Skeletal muscle satellite cell (primary cell): Measurements from ENCODE around the gene SLC51B.
"Not testable (repeated sequence)": the region's sequence is repeated elsewhere in the genome, so short reads cannot be mapped to it uniquely, and the experiment has no call there.

ENCODE experiments used
- H3K27me3 ChIP-seq: 2 replicates; pipeline ENCODE4 v1.7.0; 2013; ENCODE audit warnings: low read length; ENCODE audit not compliant: control insufficient read depth, insufficient read depth
- H3K36me3 ChIP-seq: 2 replicates; pipeline ENCODE4 v1.7.0; 2013; ENCODE audit warnings: mild to moderate bottlenecking, control low read depth, low read length; ENCODE audit not compliant: insufficient read depth
- H3K4me1 ChIP-seq: 2 replicates; pipeline ENCODE4 v1.7.0; 2013; ENCODE audit warnings: low read length; ENCODE audit not compliant: control insufficient read depth, insufficient read depth
- H3K4me2 ChIP-seq: 2 replicates; pipeline ENCODE4 v1.7.0; 2013; ENCODE audit warnings: mild to moderate bottlenecking, low read length
- H3K4me3 ChIP-seq: 2 replicates; pipeline ENCODE4 v1.7.0; 2013; ENCODE audit warnings: low read length
- H3K9ac ChIP-seq: 2 replicates; pipeline ENCODE4 v1.7.0; 2013; ENCODE audit warnings: mild to moderate bottlenecking, low read depth, low read length, moderate library complexity
- H3K9me3 ChIP-seq: replicated peaks from 2 replicates; pipeline ENCODE4 v1.7.0; 2013; ENCODE audit warnings: mild to moderate bottlenecking, control low read depth, low read length

SLC51B gene

DNA sequence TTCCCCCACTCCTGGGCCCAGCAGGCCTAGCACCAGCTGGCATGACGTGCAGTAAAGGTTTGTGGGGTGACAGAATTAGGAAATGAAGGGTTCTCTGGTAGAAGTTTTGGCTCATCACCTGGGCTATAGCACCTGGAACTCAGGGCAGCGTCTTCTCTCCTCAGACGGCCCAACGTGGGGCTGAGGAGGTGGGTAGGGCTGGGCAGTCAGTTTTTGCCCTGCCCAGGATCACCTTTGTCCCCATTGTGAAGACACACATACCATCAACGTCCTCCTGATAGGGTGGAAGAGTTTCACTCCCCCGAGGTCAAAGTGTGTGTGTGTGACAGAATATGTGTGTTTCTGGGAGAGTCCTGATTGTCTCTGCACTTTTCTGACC lies 43.4 kb downstream of the SLC51B start:
- peaks cover 3% of the 10 kb centered on the region for H3K36me3 ChIP-seq
- H3K4me2 ChIP-seq = no peak overlapping the region
- no peak overlapping the region for H3K4me3 ChIP-seq
- peaks cover 7% of the 10 kb centered on the region for H3K4me1 ChIP-seq
- no peak overlapping the region for H3K9ac ChIP-seq
- peaks cover 16% of the 10 kb centered on the region for H3K27me3 ChIP-seq
- H3K9me3 ChIP-seq = no peaks in the 10 kb centered on the region

DNA sequence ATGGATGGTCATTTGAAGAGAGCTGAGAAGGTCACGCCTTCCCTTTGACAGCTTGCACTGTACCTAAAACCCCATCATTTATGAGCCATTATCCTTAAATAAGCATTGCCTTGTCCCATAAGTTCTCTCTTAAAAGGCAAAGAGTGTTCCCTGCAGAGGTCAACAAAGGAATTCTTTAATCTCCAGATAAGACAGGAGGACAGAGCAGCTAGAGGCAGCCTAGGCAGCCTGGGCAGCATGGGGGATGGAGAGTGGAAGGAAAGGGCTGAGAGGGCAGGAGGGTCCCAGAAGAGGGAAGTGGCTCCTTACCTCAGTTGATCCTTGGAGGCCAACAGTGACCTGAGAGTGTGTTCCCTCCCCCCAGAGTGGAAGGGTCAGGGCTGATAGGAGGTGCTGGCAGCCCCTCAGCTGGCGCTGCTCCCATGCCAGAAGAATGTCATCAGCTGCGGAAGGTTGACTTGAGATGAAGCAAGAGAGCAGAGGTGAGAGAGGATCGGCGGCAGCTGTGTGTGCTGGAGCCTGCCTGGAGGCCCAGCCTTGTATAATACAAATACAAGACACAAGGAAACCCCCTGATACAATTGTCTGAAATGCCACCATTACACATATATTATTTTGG lies 44.1 kb downstream of the SLC51B start:
- peaks cover 3% of the 10 kb centered on the region for H3K36me3 ChIP-seq
- H3K4me3 ChIP-seq = no peak overlapping the region
- H3K4me2 ChIP-seq = no peak overlapping the region
- H3K4me1 ChIP-seq = peaks cover 7% of the 10 kb centered on the region
- no peaks in the 10 kb centered on the region for H3K9me3 ChIP-seq
- no peak overlapping the region for H3K9ac ChIP-seq
- H3K27me3 ChIP-seq = peaks cover 10% of the 10 kb centered on the region

DNA sequence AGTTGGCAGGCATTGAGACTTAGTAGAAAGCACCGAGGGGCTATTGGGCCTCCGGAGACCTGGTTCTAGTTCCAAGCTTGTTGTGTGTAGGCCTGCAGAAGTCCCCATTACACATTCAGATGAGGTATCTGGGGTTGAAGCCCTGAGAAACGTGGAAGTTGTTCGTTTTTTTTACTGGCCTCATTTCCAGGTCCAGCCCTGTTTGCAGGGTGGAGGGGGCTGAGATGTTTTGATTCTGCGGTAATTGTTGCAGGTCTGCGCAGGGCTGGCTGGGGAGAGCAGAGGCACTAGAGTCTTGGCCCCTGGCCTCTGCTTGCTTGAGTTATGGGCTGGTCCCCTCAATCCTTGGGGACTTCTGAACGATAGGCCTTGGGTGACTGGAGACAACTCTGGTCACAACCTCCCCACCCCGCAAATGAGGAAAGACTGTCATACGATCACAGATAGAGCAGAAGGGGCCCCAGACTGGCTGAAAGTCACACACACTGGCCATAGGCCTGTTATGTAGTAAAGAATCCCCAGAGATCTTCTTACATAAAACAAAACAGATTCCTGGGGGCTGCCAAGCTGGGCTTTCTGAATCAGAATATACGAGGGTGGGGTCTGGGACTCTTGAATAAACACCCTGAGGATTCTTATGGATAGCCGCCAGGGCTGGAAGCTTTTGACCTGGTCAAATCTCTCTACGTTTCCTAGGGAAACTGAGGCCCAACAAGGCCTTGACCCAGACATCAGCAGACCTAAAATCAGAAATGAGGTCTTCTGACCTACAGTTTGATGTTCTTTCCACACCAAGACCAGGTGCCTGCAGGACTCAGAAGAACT lies 47.0 kb downstream of the SLC51B start:
- no peak overlapping the region for H3K9ac ChIP-seq
- H3K4me3 ChIP-seq = no peak overlapping the region
- H3K36me3 ChIP-seq = peaks cover 6% of the 10 kb centered on the region
- H3K27me3 ChIP-seq = no peaks in the 10 kb centered on the region
- no peaks in the 10 kb centered on the region for H3K9me3 ChIP-seq
- H3K4me1 ChIP-seq = peaks cover 7% of the 10 kb centered on the region
- H3K4me2 ChIP-seq = no peak overlapping the region

DNA sequence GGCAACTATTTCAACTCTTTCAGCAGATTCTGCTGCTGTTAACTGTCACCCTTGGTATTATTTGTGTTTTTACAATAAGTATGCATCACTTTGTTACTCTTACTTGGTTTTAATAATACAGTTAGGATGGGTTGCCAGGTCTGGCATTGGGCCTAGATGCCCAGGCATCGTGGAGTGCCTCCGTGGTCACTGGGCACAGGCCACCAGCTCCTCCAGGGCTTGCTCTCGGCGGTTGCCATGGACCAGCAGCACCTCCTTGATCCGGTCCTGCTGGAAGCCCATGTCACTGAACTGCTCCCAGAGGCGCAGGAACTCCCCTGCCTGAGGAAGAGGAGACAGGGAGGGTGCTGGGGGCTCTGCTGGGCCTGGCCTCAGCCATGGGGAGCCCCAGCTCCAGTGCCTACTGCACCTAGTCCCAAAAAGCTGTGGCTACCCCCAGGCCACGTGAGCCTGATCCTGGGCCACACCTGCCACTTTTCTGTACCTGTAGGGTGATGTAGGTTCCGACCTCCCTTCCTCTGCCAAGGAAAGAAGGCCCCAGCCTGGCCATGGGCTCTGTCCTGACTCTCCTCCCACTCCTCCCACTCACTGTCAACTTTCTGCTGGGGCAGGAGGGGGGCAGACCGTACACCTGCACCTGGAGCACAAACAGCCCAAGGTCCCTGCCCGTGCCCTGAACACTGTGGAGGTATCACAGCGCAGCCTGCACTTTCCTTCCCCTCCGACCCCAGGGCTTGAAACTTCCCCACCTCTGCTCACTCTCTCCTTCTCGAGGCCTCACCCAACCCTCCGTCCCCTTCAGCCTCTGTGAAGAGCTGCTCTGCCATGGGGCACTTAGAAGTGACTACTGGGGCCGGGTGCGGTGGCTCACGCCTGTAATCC lies 48.0 kb downstream of the SLC51B start:
- Histone ChIP-seq H3K9me3 (no peaks in the 10 kb centered on the region), H3K4me2 (no peak overlapping the region), H3K9ac (no peak overlapping the region), H3K27me3 (no peaks in the 10 kb centered on the region), H3K36me3 (peaks cover 15% of the 10 kb centered on the region), H3K4me1 (peaks cover 4% of the 10 kb centered on the region), H3K4me3 (no peak overlapping the region)

DNA sequence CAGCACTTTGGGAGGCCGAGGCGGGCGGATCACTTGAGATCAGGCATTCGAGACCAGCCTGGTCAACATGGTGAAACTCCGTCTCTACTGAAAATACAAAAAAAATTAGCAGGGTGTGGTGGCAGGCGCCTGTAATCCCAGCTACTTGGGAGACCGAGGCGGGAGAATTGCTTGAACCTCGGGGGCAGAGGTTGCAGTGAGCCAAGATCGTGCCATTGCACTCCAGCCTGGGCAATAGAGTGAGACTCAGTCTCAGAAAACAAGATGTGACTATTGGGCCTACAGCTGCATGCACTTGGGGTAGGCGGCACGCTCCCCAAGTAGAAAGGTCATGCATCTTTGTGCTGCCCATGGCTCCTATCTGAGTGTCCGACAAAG lies 48.6 kb downstream of the SLC51B start:
- H3K4me2 ChIP-seq, H3K9ac ChIP-seq, H3K4me1 ChIP-seq, H3K9me3 ChIP-seq, H3K27me3 ChIP-seq, H3K4me3 ChIP-seq: not testable (repeated sequence)
- H3K36me3 ChIP-seq = peaks cover 20% of the 10 kb centered on the region

DNA sequence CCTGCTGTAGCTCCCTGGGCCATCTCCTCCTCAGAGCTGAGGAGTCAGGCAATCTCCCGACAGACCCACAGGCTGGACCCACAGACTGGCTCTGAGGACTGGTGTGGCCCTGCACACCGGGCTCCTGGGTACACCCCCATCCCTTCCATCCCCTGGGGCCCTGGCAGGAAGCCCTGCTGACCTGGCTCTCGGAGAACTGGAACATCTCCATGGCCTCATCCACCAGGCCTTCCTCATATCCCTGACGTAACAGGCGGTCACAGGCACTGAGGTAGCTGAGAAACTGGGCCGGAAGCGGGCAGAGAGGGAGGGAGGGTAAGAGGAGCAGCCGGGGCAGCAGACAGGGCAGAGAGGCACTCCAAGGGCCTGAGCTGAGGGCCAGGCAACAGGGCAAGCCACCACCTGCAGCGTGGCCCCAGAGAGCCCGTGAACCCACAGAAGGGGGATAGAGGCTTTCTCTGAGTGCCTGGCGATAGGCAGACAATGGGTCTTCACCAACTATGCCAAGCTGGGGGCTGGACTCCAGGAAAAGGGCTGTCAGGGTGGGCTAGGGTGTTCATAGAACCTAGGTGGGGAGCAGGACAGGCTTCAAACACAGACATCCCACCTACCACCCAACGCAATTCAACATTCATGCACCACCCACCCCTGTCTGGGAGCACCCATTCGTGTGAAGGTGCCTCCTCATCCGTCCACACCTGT lies 49.3 kb downstream of the SLC51B start:
- Histone ChIP-seq H3K4me1 (no peaks in the 10 kb centered on the region), H3K4me2 (no peak overlapping the region), H3K9me3 (no peaks in the 10 kb centered on the region), H3K4me3 (no peak overlapping the region), H3K27me3 (no peaks in the 10 kb centered on the region), H3K9ac (no peak overlapping the region), H3K36me3 (peaks cover 27% of the 10 kb centered on the region)

DNA sequence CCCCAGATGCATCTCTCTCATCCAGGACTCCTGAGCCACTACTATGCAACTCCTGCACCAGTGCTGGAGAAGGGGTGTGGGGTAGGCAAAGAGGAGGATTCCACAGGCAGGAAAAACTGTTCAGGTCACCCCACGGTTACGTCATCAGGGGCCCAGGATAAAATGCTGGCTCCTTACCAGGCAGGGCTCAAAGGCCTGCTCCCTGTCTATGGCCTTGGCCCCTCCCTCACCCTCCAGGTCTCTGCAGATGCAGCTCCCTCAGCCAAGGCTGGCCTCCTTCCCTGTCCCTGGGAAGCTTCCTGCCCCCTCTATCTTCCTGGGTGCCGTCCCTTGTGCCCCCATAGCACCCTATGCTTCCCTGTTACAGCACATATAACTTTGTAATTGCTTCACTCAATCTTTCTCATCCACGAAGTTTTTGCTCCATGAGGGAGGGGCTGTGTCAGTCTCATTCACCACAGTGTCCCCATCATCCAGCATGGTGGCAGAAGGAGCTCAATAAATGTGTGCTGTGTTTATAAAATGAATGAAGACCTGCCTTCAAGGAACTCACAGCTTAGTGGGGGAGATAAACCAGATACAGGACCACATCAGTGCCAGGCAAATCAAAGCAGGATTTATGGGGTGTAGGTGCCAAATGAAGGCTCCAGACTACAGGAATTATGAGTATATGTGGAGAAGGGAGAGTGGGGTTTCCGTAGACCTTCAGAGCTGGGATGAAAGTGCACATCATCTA lies 50.0 kb downstream of the SLC51B start:
- Histone ChIP-seq H3K4me1 (no peaks in the 10 kb centered on the region), H3K36me3 (peaks cover 30% of the 10 kb centered on the region), H3K9ac (no peak overlapping the region), H3K4me3 (no peak overlapping the region), H3K9me3 (no peaks in the 10 kb centered on the region), H3K27me3 (no peaks in the 10 kb centered on the region), H3K4me2 (no peak overlapping the region)

DNA sequence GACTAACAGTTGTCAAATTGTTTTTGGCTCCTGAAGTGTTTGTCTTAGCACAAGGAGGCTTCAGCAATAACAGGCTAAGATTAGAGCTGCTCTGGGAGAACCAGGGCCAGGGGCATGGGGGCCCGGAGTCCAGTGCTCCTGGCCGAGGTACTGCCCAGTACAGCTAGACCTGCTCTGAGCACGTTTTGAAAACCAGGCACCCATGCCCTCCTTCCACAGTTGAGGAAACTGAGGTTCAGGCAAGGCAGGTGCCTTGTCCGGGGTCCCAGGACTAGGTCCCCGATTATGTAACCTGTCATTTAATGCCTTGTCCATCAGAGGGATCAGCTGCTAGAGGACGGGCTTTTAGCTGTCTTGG lies 50.5 kb downstream of the SLC51B start:
- H3K4me2 ChIP-seq = no peak overlapping the region
- peaks cover 35% of the 10 kb centered on the region for H3K36me3 ChIP-seq
- no peak overlapping the region for H3K4me3 ChIP-seq
- no peaks in the 10 kb centered on the region for H3K4me1 ChIP-seq
- H3K9ac ChIP-seq = no peak overlapping the region
- H3K27me3 ChIP-seq = no peaks in the 10 kb centered on the region
- no peaks in the 10 kb centered on the region for H3K9me3 ChIP-seq

DNA sequence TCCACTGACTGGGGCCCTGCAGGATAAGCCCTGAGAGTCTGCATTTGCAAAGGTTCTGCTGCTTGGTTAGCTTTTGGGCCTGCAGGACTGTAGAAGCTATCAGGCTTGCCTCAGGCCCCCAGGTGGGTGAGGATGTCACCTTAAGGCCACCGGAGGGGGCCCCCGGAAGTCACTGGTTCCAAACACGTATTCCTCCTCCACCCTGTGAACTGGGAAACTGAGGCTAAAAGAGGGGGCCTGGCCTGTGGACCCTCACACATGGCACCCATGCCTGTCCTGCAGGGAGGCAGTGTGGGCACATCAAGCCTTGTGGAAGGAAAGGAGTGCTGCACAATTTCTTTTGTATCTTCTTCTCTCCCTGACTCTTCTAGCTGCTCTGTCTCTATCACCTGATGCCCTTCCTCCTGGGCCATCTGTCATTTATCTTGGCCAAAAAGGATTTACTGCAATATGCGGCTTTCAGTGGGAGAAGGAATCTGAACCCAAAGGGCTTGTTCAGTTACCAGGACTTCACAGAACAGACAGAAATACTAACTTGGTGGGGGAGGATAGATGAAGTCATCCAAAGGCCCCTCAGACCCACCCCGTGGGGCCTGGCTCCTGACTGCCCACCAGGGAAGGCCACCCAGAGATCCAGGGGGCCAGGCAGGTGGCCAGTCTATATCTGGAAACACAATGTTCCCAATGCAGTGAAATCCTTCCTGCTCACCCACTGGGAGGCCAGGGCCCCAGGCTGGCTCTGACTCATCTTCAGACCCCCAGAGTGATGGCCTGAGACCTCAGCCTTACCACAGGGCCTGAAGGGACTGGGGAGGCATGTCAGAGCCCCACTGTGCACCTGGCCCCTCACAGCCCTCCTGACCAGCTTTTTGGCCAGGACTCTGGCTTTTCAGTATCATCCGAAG lies 51.5 kb downstream of the SLC51B start:
- no peaks in the 10 kb centered on the region for H3K27me3 ChIP-seq
- H3K9me3 ChIP-seq = no peaks in the 10 kb centered on the region
- H3K9ac ChIP-seq = no peak overlapping the region
- no peak overlapping the region for H3K4me3 ChIP-seq
- H3K4me2 ChIP-seq = no peak overlapping the region
- H3K4me1 ChIP-seq = no peaks in the 10 kb centered on the region
- peaks cover 42% of the 10 kb centered on the region for H3K36me3 ChIP-seq

DNA sequence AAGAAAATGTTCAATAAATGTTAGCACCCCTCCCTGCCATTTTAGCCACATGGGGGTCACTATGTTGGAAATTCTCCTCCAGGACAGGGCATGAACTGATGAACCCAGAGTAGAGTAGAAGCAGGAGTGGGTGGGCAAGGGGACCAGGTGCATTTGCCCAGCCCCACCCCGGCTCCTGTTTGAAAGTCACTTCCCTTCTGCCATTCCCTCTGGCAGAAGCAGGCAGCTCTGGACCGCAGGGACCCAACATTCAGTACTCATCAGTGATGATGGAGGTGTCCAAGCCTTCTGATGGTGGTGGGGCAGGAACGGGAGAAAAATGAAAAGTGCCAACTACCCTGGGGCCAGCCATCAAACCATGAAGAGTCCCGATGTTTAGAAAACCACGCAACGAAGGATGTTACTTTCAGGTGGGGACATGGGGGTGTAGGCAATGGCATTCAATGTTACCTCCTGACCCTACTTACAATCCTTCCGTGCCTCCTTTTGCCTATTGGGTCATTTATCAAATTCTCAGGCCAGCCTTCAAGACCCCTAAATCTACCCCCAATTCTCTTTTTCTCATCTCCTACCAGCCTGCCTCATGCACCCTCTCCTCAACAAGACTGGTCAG lies 52.6 kb downstream of the SLC51B start:
- Histone ChIP-seq H3K9me3 (no peaks in the 10 kb centered on the region), H3K36me3 (peaks cover 46% of the 10 kb centered on the region), H3K4me2 (no peak overlapping the region), H3K9ac (no peak overlapping the region), H3K4me3 (no peak overlapping the region), H3K27me3 (no peaks in the 10 kb centered on the region), H3K4me1 (no peaks in the 10 kb centered on the region)
